HL-60 (cell line): ENCODE results near the gene NDUFA8.

ENCODE experiments used
- CTCF ChIP-seq: IDR thresholded peaks from one replicate; pipeline ENCODE4 v1.5.1; 2011; ENCODE audit warnings: low read length, control low read depth, inconsistent platforms; ENCODE audit not compliant: insufficient read depth
- GABPA ChIP-seq: IDR thresholded peaks from 2 replicates; pipeline ENCODE4 v1.6.1; 2012; ENCODE audit warnings: low read depth
- POLR2AphosphoS5 ChIP-seq: IDR thresholded peaks from 2 replicates; pipeline ENCODE4 v1.6.1; 2012; ENCODE audit warnings: low read depth
- SPI1 ChIP-seq: IDR thresholded peaks from 2 replicates; pipeline ENCODE4 v1.6.1; 2012; ENCODE audit warnings: low read depth, mild to moderate bottlenecking, borderline replicate concordance
- TF ChIP-seq, protein P1 (sequence below): IDR thresholded peaks from 2 replicates; pipeline ENCODE4 v1.6.1; 2012; ENCODE audit warnings: low read depth; ENCODE audit not compliant: insufficient replicate concordance

DNA sequence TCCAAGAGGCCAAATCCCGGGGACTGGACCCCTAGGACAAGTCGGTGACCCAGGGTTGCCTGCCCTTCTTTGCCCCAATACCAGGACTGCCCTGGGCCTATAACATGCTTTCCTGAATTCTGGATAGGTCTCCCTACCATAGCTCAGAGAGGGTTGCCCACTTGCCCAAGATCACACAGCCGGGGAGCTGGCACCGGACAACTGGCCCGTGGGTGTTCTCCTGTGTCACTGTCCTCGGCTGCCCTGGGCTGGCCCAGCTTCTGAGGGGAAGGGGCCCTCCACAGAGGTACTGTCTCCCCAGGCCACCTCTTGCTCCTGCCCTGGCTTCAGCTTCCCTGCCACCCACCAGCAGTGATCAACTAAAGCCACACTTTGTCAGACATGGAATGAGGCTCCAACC is 37.6 kb downstream of the NDUFA8 start:
- TF ChIP-seq, protein P1, sequence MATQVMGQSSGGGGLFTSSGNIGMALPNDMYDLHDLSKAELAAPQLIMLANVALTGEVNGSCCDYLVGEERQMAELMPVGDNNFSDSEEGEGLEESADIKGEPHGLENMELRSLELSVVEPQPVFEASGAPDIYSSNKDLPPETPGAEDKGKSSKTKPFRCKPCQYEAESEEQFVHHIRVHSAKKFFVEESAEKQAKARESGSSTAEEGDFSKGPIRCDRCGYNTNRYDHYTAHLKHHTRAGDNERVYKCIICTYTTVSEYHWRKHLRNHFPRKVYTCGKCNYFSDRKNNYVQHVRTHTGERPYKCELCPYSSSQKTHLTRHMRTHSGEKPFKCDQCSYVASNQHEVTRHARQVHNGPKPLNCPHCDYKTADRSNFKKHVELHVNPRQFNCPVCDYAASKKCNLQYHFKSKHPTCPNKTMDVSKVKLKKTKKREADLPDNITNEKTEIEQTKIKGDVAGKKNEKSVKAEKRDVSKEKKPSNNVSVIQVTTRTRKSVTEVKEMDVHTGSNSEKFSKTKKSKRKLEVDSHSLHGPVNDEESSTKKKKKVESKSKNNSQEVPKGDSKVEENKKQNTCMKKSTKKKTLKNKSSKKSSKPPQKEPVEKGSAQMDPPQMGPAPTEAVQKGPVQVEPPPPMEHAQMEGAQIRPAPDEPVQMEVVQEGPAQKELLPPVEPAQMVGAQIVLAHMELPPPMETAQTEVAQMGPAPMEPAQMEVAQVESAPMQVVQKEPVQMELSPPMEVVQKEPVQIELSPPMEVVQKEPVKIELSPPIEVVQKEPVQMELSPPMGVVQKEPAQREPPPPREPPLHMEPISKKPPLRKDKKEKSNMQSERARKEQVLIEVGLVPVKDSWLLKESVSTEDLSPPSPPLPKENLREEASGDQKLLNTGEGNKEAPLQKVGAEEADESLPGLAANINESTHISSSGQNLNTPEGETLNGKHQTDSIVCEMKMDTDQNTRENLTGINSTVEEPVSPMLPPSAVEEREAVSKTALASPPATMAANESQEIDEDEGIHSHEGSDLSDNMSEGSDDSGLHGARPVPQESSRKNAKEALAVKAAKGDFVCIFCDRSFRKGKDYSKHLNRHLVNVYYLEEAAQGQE, result no peak
- TF ChIP-seq CTCF, result no peak
- no peak for TF ChIP-seq GABPA
- no peak for TF ChIP-seq POLR2AphosphoS5
- no peak for TF ChIP-seq SPI1
